Body of pancreas (tissue), 4 donors: Measurements from ENCODE around the gene LRRC40. TPM values are rescaled to one million over a fixed set of nuclear protein-coding genes. Genes with fewer than 3 reads are reported as not detected.

Source experiments
- ATAC-seq: fragments of 150-250 bp; one replicate; pipeline ENCODE4 v1.9.1; 2016
- DNase-seq, 4 donors: peaks; one replicate each; pipeline ENCODE4 v3.0.0-alpha.2; 2019
- H3K27ac ChIP-seq, 4 donors: fragments of 200-600 bp; sonication (generic); 1 replicate in 3 of 4; 2 replicates in 1 of 4; pipeline versions ENCODE4 v1.5.1 to v1.6.1; 2016 to 2019; ENCODE audit warnings: mild to moderate bottlenecking in 1 of 4, mixed read lengths in 1 of 4, moderate library complexity in 1 of 4
- H3K27me3 ChIP-seq, 2 donors: fragments of 200-600 bp; sonication (generic); one replicate each; pipeline ENCODE4 v1.6.0; 2016; ENCODE audit warnings: mild to moderate bottlenecking in 1 of 2
- H3K36me3 ChIP-seq, 2 donors: fragments of 200-600 bp; sonication (generic); replicated peaks in 1 of 2; 2 replicates each; pipeline ENCODE4 v1.5.1; 2016; ENCODE audit warnings: low read depth in 2 of 2; ENCODE audit not compliant: insufficient read depth in 1 of 2
- H3K4me1 ChIP-seq: fragments of 200-600 bp; sonication (generic); one replicate; pipeline ENCODE4 v1.6.0; 2016
- H3K4me3 ChIP-seq, 2 donors: fragments of 200-600 bp; sonication (generic); 1 replicate in 1 of 2; 2 replicates in 1 of 2; pipeline ENCODE4 v1.5.1; 2016 to 2019
- H3K9me3 ChIP-seq, 3 donors: fragments of 200-600 bp; sonication (generic); 1 replicate in 2 of 3; 2 replicates in 1 of 3; pipeline ENCODE4 v1.5.1; 2016
- CTCF ChIP-seq, 7 experiments: fragments of 450-650 bp in 4 of 7; fragments of 200-600 bp in 3 of 7; sonication (generic) in 3 of 7; IDR thresholded peaks; one replicate each; pipeline ENCODE4 v1.5.1; 2016 to 2019; ENCODE audit warnings: antibody characterized with exemption in 7 of 7
- POLR2A ChIP-seq, 3 donors: fragments of 450-650 bp; IDR thresholded peaks; one replicate each; pipeline ENCODE4 v1.6.1; 2016; ENCODE audit warnings: antibody characterized with exemption in 3 of 3, mild to moderate bottlenecking in 2 of 3
- WGBS, 2 donors: methylation state at CpG; one replicate each; pipeline ENCODE4 v1.1.5; 2017; 5-methylcytosine and 5-hydroxymethylcytosine counted together
- intact Hi-C: fragments of 100-400 bp; cut with DNase I; formaldehyde crosslinking; loops from one replicate; pipeline ENCODE4 v1.15.1; 2023
- total RNA-seq, 2 donors: library from RNA; depleted of rRNA; stranded (reverse); fragments of >200 nt; gene quantifications; one replicate each; pipeline ENCODE4 v1.1.0, GENCODE V29; 2016

LRRC40 gene
- total RNA-seq, 2 donors from 2014 or later, result 3.3 to 7.3 TPM

DNA sequence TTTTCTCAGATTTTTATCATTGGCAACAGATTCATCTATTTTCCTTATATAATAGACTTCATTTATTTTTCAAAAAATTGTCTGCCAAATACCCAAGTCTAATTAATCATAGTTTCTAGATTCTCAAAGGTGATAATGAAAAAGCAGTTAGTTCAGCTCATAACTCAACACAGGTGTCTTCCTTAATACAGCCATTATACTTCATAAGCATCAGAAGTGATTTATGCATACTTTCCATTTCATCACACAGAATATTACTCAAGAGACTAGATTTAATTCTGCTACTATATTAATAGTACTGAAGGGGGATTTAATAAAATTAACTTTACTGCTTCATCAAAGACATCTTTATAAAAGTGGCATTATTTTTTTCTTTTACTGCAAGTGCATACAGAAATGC lies 34.6 kb upstream of the LRRC40 start:
- H3K4me3 ChIP-seq, result no peak overlapping the region
- no peaks in the 10 kb centered on the region for H3K27me3 ChIP-seq
- no peak for DNase-seq
- intact Hi-C loops, result loop anchor here (10.0 kb wide), 1 partner anchor 825 kb away; no protein-coding TSS in a partner anchor
- ATAC-seq, result no peak
- no peak for TF ChIP-seq CTCF (IDR thresholded peaks at IDR 0.05)
- no peak for TF ChIP-seq POLR2A (IDR thresholded peaks at IDR 0.05)
- no peak overlapping the region for H3K27ac ChIP-seq
- peaks cover 3 to 61% of the 10 kb centered on the region in 2 donors for H3K36me3 ChIP-seq
- H3K9me3 ChIP-seq, result no peaks in the 10 kb centered on the region
- no peaks in the 10 kb centered on the region for H3K4me1 ChIP-seq

DNA sequence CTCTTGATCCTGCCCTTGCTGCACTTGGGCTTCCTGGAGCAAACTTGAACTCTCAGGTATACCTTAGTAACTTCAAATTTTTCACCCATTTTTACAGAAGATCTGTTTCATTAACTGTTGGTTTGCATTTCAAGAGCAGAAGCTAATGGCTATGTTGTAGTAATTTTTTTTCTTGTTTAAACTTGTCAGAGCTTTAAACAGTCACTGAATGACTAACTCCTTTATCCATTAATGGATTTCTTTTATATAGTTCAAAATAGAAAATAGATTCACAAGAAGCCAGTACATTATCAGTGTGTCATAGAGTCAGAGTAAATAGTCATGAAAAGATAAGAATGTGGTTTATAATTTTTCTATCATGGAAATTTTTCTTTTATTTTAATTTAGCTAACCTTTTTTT lies 29.4 kb upstream of the LRRC40 start:
- Histone ChIP-seq H3K4me1 (no peaks in the 10 kb centered on the region), H3K4me3 (no peak overlapping the region), H3K9me3 (no peaks in the 10 kb centered on the region), H3K27me3 (no peaks in the 10 kb centered on the region), H3K27ac (no peak overlapping the region), H3K36me3 (peaks cover 0 to 39% of the 10 kb centered on the region in 2 donors)
- DNase-seq (no peak), ATAC-seq (no peak)
- intact Hi-C loops, result no loop called here
- TF ChIP-seq POLR2A (IDR thresholded peaks at IDR 0.05), result no peak
- no peak for TF ChIP-seq CTCF (IDR thresholded peaks at IDR 0.05)

DNA sequence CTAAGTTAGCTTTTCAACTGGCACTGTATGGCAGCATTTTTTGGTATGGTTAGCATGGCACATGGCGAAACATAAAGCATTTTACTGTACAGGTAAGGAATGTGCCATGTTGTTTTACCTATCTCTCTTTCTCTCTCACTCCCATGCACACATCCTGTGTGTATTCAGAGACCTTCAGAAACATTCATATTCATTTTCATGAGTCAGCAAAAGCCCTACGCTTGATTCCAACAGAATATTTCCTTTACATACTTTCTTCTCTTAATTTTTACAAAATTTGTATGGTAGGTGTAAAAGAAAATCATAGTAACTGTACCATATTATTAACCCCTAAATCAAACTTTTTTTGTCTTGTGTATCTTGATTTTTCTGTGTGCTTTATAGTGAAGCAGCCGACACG lies 26.1 kb upstream of the LRRC40 start:
- ATAC-seq (no peak), DNase-seq (no peak)
- WGBS, 2 donors, result 94 to 96% methylated on average over 4 of the region's 4 CpGs
- peaks cover 6% of the 10 kb centered on the region for H3K4me1 ChIP-seq
- intact Hi-C loops, result no loop called here
- H3K4me3 ChIP-seq, result no peak overlapping the region
- H3K36me3 ChIP-seq, result peaks cover 0 to 27% of the 10 kb centered on the region in 2 donors
- no peaks in the 10 kb centered on the region for H3K9me3 ChIP-seq
- TF ChIP-seq CTCF (IDR thresholded peaks at IDR 0.05), result no peak
- TF ChIP-seq POLR2A (IDR thresholded peaks at IDR 0.05), result no peak
- H3K27me3 ChIP-seq, result no peaks in the 10 kb centered on the region
- H3K27ac ChIP-seq, result no peak overlapping the region

DNA sequence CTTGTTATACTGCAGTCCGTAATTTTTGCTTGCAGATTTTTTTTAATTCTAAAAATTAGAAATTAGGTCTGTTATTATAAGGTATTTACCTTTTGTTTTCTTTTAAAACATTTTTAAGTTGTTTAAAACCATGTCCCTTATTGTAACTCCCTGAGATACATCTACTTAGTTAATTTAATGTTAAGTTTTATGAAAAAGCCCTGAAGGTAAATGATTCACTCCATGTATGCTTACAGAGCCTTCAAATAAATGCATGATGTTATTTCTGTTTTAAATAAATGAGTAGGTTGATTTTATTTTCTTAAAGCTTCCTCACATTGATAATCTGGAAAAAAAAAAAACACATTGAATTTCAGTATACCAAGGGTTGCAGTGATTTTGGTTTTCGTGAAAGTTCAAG lies 23.3 kb upstream of the LRRC40 start:
- ATAC-seq (no peak), DNase-seq (no peak)
- Histone ChIP-seq H3K27ac (no peak overlapping the region), H3K27me3 (no peaks in the 10 kb centered on the region), H3K4me1 (peaks cover 18% of the 10 kb centered on the region), H3K9me3 (no peaks in the 10 kb centered on the region), H3K4me3 (no peak overlapping the region), H3K36me3 (peaks cover 0 to 18% of the 10 kb centered on the region in 2 donors)
- WGBS, 2 donors, result 83 to 87% methylated on average over 2 of the region's 2 CpGs
- intact Hi-C loops, result no loop called here
- TF ChIP-seq POLR2A (IDR thresholded peaks at IDR 0.05), result no peak
- TF ChIP-seq CTCF (IDR thresholded peaks at IDR 0.05), result no peak

GRCh38 chr1:70227439-70227838 lies 22.1 kb upstream of the LRRC40 start:
- Histone ChIP-seq H3K36me3 (peaks cover 0 to 13% of the 10 kb centered on the region in 2 donors), H3K27ac (no peak overlapping the region), H3K27me3 (no peaks in the 10 kb centered on the region), H3K4me3 (no peak overlapping the region), H3K9me3 (no peaks in the 10 kb centered on the region), H3K4me1 (peaks cover 31% of the 10 kb centered on the region)
- DNase-seq (no peak), ATAC-seq (no peak)
- intact Hi-C loops, result no loop called here
- TF ChIP-seq POLR2A (IDR thresholded peaks at IDR 0.05), result no peak
- no peak for TF ChIP-seq CTCF (IDR thresholded peaks at IDR 0.05)
- 35 to 37% methylated on average over 1 of the region's 1 CpG for WGBS, 2 donors
